T-helper 1 cell treated with Interleukin-12 subunit alpha and Interleukin-12 subunit beta and Interleukin-4 antibody, amounts not matched to agents 30 μg/mL and 1 μg/mL, for 36 hours (primary cell): ENCODE data around the gene AKIRIN2.

Experiments used
- H3K27ac Mint-ChIP-seq: one replicate; pipeline ENCODE4 v1.8.0; 2021; ENCODE audit warnings: mild to moderate bottlenecking, mixed read lengths
- H3K27me3 Mint-ChIP-seq: one replicate; pipeline ENCODE4 v1.8.0; 2021; ENCODE audit warnings: low read depth, mixed read lengths
- H3K36me3 Mint-ChIP-seq: one replicate; pipeline ENCODE4 v1.8.0; 2021; ENCODE audit warnings: low read depth, mixed read lengths
- H3K4me1 Mint-ChIP-seq: one replicate; pipeline ENCODE4 v1.8.0; 2021; ENCODE audit warnings: low read depth, mixed read lengths
- H3K4me3 Mint-ChIP-seq: one replicate; pipeline ENCODE4 v1.8.0; 2021; ENCODE audit warnings: mild to moderate bottlenecking, moderate library complexity, mixed read lengths
- H3K9me3 Mint-ChIP-seq: one replicate; pipeline ENCODE4 v1.8.0; 2021; ENCODE audit warnings: mixed read lengths

AKIRIN2 gene

DNA sequence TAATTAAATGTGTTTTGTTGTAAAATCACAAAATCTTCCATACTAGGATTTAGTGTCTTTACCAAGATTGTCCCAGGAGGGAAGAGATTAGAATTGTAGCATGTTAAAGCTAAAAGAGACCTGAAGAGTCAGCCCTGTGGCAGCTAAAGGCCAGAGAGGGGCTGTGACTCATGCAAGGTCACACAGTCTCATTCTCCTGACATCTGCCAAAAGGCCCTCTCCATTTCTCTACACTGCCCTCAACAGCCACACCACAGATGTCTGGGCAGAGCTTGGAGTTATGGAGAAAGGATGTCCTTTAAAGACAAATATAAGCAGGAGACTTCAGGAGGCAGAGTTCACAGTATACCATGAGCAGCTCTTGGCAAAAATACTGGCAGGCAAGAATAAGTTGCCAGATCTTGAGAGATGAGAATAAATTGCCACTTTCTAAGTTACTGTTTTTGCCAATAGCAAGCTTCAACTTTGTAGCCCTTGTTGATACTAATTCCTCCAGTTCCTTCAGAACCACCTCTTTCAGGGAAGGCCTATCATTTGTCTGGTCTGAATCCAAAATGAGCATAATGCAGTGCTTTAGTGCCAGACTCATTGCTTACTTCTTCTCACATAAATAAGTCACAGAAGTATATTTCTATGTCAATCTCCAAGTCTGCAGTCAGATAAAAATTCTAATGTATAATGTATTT, 41.7 kb downstream of the AKIRIN2 start:
- H3K27ac Mint-ChIP-seq: no peak overlapping the region

DNA sequence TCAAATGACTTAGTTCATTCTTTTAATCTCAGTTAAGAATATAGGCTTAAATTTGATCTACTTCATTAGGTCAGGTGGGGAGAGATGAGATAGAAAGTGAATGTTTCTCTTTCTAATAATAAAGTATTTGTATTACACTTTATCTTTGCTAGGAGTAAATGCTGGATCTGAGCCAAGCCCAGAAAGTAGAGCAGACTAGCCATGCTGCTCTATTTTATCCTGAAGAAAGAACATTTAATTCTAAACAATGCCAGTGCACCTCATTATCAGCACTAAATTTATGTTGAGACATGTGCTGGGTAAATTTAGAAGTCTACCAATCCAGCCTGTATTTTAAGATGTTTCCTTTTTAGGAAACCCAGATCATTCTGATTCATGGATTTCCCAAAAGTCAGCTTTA, 43.5 kb downstream of the AKIRIN2 start:
- Mint-ChIP-seq H3K9me3 (no peaks in the 10 kb centered on the region), H3K27me3 (no peaks in the 10 kb centered on the region), H3K4me1 (peaks cover 19% of the 10 kb centered on the region), H3K27ac (no peak overlapping the region), H3K36me3 (peaks cover 42% of the 10 kb centered on the region), H3K4me3 (no peak overlapping the region)

More for the DNA sequence above, 41.7 kb downstream of the AKIRIN2 start:
- H3K4me1 Mint-ChIP-seq: peaks cover 11% of the 10 kb centered on the region
- no peak overlapping the region for H3K4me3 Mint-ChIP-seq
- peaks cover 34% of the 10 kb centered on the region for H3K36me3 Mint-ChIP-seq
- H3K27me3 Mint-ChIP-seq: no peaks in the 10 kb centered on the region
- no peaks in the 10 kb centered on the region for H3K9me3 Mint-ChIP-seq

DNA sequence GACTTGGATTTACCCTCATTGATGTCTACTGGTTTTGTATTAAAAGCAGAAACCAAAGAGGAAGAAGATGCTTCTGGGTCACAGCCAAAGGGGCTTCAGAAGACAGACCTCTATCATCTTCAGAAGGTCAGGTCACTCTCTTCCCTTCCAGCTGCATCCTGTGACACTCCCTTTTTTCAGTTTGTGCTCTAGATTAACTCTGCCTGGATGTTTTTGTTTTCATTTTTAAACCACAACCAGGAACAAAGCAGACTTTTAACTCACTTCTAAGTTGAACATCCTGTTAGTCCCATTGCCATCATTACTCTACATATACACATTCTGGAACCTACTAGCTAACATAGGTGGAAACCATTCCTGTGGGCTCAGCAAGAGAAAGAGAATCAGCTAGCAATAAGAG, 45.2 kb downstream of the AKIRIN2 start:
- Mint-ChIP-seq H3K27ac (peak overlapping the region; percentile 80), H3K4me3 (peak overlapping the region; percentile 42), H3K9me3 (no peaks in the 10 kb centered on the region), H3K27me3 (no peaks in the 10 kb centered on the region), H3K4me1 (peaks cover 30% of the 10 kb centered on the region), H3K36me3 (peaks cover 48% of the 10 kb centered on the region)

DNA sequence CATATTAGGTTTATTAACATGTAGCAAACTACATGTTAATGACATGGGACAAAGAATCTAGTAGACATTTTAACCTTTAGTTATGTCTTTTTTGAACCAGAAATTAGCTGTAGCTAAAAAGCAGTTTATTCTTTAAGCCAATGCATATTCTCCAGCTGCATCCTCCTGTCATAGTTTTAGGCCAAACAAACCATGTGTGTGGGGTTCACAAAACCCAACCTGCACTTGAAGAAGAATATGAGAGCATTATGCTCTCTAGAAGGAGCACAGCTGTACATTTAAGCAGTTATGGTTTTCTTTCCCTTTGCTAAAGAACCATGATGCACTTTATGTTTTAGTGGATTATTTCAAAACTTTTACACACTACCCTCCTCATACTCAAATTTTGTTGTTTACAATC, 46.2 kb downstream of the AKIRIN2 start:
- H3K36me3 Mint-ChIP-seq: peaks cover 46% of the 10 kb centered on the region
- H3K27ac Mint-ChIP-seq: no peak overlapping the region
- H3K27me3 Mint-ChIP-seq: no peaks in the 10 kb centered on the region
- peaks cover 32% of the 10 kb centered on the region for H3K4me1 Mint-ChIP-seq
- H3K4me3 Mint-ChIP-seq: no peak overlapping the region
- H3K9me3 Mint-ChIP-seq: no peaks in the 10 kb centered on the region

DNA sequence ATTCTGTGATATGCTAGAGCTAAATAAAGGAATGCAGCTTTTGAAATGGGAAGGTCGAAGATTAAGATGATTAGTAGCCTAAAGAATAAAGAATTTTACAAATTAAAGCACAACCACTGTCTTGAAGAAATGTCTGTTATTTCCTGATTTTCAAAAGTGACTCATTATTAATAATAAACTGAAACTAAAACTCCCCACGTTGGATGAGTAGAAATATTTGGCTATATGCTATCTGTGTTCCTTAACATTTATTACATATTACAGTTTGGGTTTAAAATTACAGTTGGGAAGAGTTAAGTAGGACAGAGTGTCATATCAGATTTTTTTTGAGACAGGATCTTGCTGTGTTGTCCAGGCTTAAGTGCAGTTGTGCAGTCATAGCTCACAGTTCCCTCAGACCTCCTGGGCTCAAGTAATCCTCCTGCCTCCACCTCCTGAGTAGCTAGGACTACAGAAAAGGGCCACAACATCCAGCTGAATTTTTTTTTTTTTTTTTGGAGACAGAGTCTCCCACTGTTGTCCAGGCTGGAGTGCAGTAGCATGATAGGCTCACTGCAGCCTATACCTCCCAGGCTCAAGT, 47.1 kb downstream of the AKIRIN2 start:
- Mint-ChIP-seq H3K4me3 (no peak overlapping the region), H3K36me3 (peaks cover 42% of the 10 kb centered on the region), H3K9me3 (no peaks in the 10 kb centered on the region), H3K4me1 (peaks cover 32% of the 10 kb centered on the region), H3K27ac (no peak overlapping the region), H3K27me3 (no peaks in the 10 kb centered on the region)

DNA sequence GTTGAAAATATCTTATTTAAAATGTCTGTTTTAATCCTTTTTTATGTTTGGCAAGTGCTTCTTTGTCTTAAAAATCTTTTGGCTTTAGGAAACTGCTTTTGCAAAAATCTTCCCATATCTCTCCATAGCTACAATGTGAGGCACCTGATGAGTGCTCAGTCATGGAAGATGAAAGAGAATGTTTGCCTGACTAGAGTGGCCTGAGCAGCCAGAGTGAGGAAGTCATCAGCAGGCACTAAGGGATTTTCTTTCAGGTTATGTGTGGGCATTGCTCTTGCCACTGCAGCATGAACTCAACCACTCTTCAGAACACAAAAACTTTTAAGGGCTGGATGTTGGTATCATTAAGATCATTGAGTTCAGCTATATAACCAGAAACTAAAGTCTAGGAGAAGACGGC, 47.9 kb downstream of the AKIRIN2 start:
- H3K36me3 Mint-ChIP-seq: peaks cover 38% of the 10 kb centered on the region
- no peak overlapping the region for H3K27ac Mint-ChIP-seq
- H3K4me3 Mint-ChIP-seq: no peak overlapping the region
- no peaks in the 10 kb centered on the region for H3K27me3 Mint-ChIP-seq
- H3K4me1 Mint-ChIP-seq: peaks cover 32% of the 10 kb centered on the region
- no peaks in the 10 kb centered on the region for H3K9me3 Mint-ChIP-seq

DNA sequence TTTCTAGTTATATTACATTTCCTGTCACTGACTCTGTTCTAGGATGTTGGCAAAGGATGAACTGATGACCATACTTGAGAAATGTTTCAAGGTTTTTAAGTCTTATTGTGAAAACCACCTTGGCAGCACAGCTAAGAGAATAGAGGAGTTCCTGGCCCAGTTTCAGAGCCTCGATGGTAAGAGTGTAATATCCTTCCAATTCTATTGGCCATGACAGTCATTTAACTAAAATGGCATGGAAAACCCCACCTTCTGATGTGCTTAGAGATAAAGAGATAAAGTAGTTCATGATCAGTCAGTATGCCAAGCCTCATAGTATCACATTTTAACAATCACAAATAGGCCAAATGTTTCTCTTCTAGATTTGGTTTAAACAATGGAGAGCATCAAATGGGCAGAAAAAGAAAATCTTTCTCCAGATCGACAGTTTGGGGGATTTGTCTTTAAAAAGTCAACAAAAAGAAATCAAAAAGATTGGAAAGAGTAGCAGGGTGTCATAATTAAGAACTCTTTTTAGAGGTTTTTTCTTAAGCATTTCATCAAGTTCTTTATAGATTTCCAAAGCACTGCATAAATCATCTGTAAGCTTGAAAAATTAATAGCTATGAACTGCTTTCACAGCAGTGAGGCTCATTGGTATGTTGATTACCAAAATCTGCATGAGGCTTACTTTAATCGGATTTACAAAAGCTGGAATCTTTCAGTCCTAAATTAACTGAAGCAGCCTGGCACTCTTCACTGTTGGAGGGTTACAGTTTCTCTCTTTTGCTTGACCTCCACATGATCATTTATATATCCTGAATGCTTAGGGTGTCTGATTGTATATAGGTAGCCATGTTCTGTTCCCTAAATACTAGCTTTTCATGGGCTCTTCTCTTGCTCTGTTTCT, 48.7 kb downstream of the AKIRIN2 start:
- Mint-ChIP-seq H3K9me3 (no peaks in the 10 kb centered on the region), H3K4me1 (peaks cover 32% of the 10 kb centered on the region), H3K27ac (peak overlapping the region; percentile 74), H3K36me3 (peaks cover 33% of the 10 kb centered on the region), H3K4me3 (peak overlapping the region; percentile 12), H3K27me3 (no peaks in the 10 kb centered on the region)

DNA sequence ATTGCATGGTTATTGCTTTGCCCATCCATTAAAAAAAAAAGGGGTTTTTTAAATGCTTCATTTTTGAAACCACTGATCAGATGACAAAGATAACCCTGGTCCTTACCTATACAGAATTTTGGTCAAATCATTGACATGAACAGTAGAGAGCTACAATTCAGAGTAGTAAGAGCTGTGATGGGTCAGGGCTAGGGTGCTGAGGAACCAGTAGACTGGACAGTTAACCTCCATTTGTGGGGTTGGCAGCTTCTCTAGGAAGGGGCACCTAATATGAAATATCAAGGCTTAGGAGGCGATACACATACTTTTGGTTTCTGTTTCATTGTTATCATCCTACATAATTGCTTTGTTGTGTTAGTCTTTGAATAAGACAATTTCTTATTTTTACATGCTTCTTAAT, 57.0 kb downstream of the AKIRIN2 start:
- Mint-ChIP-seq H3K9me3 (no peaks in the 10 kb centered on the region), H3K36me3 (peaks cover 10% of the 10 kb centered on the region), H3K27me3 (no peaks in the 10 kb centered on the region), H3K4me3 (peak overlapping the region; percentile 76), H3K4me1 (peaks cover 10% of the 10 kb centered on the region), H3K27ac (peak overlapping the region; percentile 80)

DNA sequence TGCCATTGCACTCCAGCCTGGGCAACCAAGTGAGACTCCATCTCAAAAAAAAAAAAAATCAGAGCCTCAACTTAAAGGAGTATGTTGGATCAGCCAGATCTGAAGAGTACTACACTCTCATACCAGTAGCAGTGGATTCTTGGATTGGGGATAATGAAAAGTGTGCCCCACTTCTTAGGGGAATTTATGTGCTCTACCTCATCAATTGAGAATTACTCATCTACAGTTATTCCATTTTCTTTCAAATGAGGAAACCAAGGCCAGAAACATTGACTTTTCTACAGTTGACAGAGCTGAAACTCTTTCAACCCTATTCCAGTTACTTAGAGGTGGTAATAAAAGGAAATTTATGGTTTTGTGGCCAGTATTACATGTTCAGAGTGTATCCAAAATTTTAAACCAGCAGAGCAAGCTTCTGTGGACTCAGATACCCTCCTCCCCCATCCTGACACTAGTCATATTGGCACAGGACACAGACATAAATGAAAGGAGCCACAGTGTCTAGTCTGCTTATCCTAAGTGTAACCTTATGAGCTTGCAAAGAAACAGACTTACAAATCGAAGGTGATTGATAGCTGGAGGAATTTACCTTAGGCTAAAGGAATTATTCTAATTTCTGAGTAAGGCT, 60.9 kb downstream of the AKIRIN2 start:
- Mint-ChIP-seq H3K4me1 (peaks cover 11% of the 10 kb centered on the region), H3K9me3 (no peaks in the 10 kb centered on the region), H3K27ac (no peak overlapping the region), H3K27me3 (no peaks in the 10 kb centered on the region), H3K36me3 (peaks cover 19% of the 10 kb centered on the region), H3K4me3 (no peak overlapping the region)

DNA sequence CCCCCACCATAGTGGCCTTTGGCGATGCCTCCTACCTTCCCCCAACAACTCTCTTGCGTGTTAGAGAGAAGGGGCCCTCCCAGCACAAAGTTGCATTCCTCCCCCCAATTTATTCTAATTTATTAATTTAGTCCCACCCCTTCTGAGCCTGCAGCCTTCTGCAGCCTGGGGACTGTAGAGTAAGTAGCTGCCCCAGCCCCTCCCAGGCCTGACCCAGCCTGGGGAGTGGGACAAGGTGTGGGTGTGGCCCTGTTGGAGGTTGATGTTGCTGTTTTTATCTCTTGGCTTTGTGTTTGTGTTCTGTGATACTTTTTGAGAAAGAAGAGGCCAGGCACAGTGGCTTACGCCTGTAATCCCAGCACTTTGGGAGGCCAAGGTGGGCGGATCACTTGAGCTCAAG, 62.7 kb downstream of the AKIRIN2 start:
- Mint-ChIP-seq H3K36me3 (peaks cover 19% of the 10 kb centered on the region), H3K27ac (no peak overlapping the region), H3K27me3 (no peaks in the 10 kb centered on the region), H3K4me1 (peaks cover 4% of the 10 kb centered on the region), H3K9me3 (no peaks in the 10 kb centered on the region), H3K4me3 (no peak overlapping the region)

DNA sequence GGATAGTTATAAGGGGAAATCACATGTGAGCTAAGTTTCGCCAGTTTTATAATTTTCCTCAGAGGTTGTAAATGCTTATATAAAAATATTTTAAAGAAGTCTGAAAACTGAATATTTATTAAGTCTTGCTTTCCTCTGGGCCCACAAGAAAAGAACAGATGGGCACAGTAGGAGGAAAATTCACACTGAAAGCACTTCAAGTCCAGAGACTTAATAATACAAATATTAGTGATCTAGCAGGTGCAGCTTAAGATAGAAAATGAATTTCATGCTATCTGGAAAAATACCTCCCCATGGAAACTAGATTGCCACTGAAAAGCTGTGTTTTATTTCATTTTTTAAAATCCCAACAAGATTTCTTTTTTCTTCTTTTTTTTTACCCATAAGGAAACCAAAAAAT, 64.9 kb downstream of the AKIRIN2 start:
- peaks cover 25% of the 10 kb centered on the region for H3K36me3 Mint-ChIP-seq

DNA sequence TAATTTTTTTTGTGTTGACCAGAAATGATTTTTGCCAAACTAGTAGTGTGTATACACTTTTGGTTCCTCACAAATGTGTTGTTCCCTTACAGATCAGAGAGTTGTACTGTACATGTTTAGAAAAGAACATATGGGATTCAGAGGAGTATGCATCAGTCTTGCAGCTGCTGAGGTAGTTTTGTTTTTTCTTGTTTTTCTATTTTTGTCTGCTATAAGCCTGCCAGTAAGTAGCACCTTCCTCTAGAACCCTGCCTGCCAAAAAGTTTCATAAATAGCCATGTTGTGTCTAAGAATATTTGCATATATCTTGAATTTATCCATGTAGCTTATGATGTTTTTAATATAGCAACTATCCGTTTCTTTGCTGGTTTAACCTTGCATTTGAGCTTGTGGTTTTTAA, 65.7 kb downstream of the AKIRIN2 start:
- no peaks in the 10 kb centered on the region for H3K27me3 Mint-ChIP-seq
- H3K27ac Mint-ChIP-seq: no peak overlapping the region
- H3K9me3 Mint-ChIP-seq: no peaks in the 10 kb centered on the region
- no peak overlapping the region for H3K4me3 Mint-ChIP-seq
- peaks cover 4% of the 10 kb centered on the region for H3K4me1 Mint-ChIP-seq
- H3K36me3 Mint-ChIP-seq: peaks cover 25% of the 10 kb centered on the region

More for the DNA sequence above, 64.9 kb downstream of the AKIRIN2 start:
- Mint-ChIP-seq H3K9me3 (no peaks in the 10 kb centered on the region), H3K27me3 (no peaks in the 10 kb centered on the region), H3K27ac (no peak overlapping the region), H3K4me1 (peaks cover 4% of the 10 kb centered on the region), H3K4me3 (no peak overlapping the region)

DNA sequence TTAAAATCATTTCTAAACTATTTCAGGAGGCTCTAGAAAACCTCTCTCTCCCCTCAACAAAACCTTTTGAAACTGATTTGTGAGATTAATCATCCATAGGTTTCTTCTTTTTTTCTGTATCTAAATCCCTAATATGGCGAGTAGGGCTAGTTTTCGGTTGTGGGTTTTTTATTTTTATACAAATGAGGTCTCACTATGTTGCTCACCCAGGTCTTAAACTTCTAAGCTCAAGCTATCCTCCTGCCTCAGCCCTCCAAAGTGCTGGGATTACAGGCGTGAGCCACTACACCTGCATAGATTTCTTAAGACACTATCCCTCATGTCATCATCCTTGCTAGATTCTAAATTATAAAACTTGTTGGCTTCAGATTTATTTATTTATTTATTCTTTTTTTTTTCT, 68.2 kb downstream of the AKIRIN2 start:
- no peaks in the 10 kb centered on the region for H3K9me3 Mint-ChIP-seq
- H3K27ac Mint-ChIP-seq: no peak overlapping the region
- H3K4me1 Mint-ChIP-seq: peaks cover 2% of the 10 kb centered on the region
- H3K36me3 Mint-ChIP-seq: peaks cover 24% of the 10 kb centered on the region
- no peak overlapping the region for H3K4me3 Mint-ChIP-seq
- H3K27me3 Mint-ChIP-seq: no peaks in the 10 kb centered on the region

DNA sequence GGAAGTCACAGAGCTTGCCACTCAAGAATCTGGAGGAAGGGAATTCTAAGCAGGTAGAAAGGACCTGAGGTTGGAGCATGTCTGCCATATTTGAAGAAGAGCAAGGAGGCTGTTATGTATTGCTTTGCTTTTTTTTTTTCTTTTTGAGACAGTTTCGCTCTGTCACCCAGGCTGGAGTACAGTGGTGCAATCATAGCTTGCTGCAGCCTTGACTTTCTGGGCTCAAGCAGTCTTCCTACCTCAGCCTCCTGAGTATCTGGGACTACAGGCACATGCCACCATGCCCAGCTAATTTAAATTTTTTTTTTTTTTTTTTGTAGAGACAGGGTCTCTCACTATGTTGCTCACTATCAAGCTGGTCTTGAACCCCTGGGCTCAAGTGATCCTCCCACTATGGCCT, 71.3 kb downstream of the AKIRIN2 start:
- Mint-ChIP-seq H3K4me1 (no peaks in the 10 kb centered on the region), H3K27ac (no peak overlapping the region), H3K9me3 (no peaks in the 10 kb centered on the region), H3K36me3 (peaks cover 12% of the 10 kb centered on the region), H3K27me3 (no peaks in the 10 kb centered on the region), H3K4me3 (no peak overlapping the region)
